HL-60 (cell line): Measurements from ENCODE around the gene HACD4.

Source experiments
- DNase-seq, 2 experiments: peaks; one replicate each; pipeline ENCODE4 v3.0.0-alpha.2; 2010 to 2020; ENCODE audit warnings: low read depth in 1 of 2, low spot score in 1 of 2
- H3K27ac ChIP-seq: fragments of 250-450 bp; sonication (Bioruptor Pico); replicated peaks from 2 replicates; pipeline ENCODE4 v1.5.1; 2020; ENCODE audit warnings: mild to moderate bottlenecking, moderate library complexity
- H3K27me3 ChIP-seq: fragments of 250-450 bp; sonication (Bioruptor Pico); 2 replicates; pipeline ENCODE4 v1.5.1; 2021; ENCODE audit warnings: mild to moderate bottlenecking, moderate library complexity; ENCODE audit not compliant: insufficient read depth, poor library complexity, severe bottlenecking
- H3K4me3 ChIP-seq: replicated peaks from 2 replicates; pipeline ENCODE4 v1.5.1; 2011; ENCODE audit warnings: mild to moderate bottlenecking, control low read depth, low read length; ENCODE audit not compliant: insufficient read depth
- CTCF ChIP-seq: IDR thresholded peaks from one replicate; pipeline ENCODE4 v1.5.1; 2011; ENCODE audit warnings: low read length, control low read depth, inconsistent platforms; ENCODE audit not compliant: insufficient read depth
- GABPA ChIP-seq: IDR thresholded peaks from 2 replicates; pipeline ENCODE4 v1.6.1; 2012; ENCODE audit warnings: low read depth
- POLR2AphosphoS5 ChIP-seq: IDR thresholded peaks from 2 replicates; pipeline ENCODE4 v1.6.1; 2012; ENCODE audit warnings: low read depth
- REST ChIP-seq: IDR thresholded peaks from 2 replicates; pipeline ENCODE4 v1.6.1; 2012; ENCODE audit warnings: low read depth; ENCODE audit not compliant: insufficient replicate concordance
- SPI1 ChIP-seq: IDR thresholded peaks from 2 replicates; pipeline ENCODE4 v1.6.1; 2012; ENCODE audit warnings: low read depth, mild to moderate bottlenecking, borderline replicate concordance

The HACD4 gene

GRCh38 chr9:20996809-20997208 lies 34.6 kb downstream of the HACD4 start:
- Histone ChIP-seq H3K27me3 (no peaks in the 10 kb centered on the region), H3K27ac (no peak overlapping the region), H3K4me3 (no peak overlapping the region)
- no peak for DNase-seq
- no peak for TF ChIP-seq SPI1
- TF ChIP-seq CTCF, result no peak

- DNase-seq, result no peak
- H3K27ac ChIP-seq, result no peak overlapping the region
- no peaks in the 10 kb centered on the region for H3K27me3 ChIP-seq
- no peak for TF ChIP-seq POLR2AphosphoS5
- no peak for TF ChIP-seq SPI1
- no peak for TF ChIP-seq REST
- no peak for TF ChIP-seq GABPA
- TF ChIP-seq CTCF, result no peak
- H3K4me3 ChIP-seq, result no peak overlapping the region
Observed at GRCh38 chr9:20995616-20996015, 35.8 kb downstream of the HACD4 start.

- no peak for TF ChIP-seq SPI1
- no peak for TF ChIP-seq REST
- TF ChIP-seq GABPA, result no peak
- no peak for TF ChIP-seq POLR2AphosphoS5
- no peak for TF ChIP-seq CTCF
- no peak overlapping the region for H3K27ac ChIP-seq
Observed at GRCh38 chr9:20994486-20994885, 37.0 kb downstream of the HACD4 start.

DNA sequence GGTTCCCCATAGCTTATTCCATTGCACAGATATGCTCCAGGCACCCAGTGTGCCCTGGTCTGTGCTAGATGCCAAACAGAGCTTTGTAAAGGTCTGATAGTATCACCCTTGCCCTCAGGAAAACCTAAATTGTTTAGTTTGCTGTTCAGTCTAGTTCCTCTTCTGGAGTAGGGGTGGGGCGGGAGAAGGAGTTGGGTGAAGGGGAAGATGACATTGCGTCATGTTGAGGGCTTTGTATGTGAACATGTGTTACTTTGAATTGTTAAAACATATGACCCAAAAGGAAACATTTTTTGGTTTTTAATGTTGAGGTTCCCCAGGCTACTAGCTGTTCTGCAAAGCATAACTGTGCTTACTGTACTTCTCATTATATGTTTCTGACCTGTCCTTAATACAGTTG lies 40.6 kb downstream of the HACD4 start:
- peak overlapping the region; percentile 89 for H3K27ac ChIP-seq
- TF ChIP-seq CTCF, result no peak
- DNase-seq, result peak; percentile 66 to 84
- H3K27me3 ChIP-seq, result no peaks in the 10 kb centered on the region
- no peak overlapping the region for H3K4me3 ChIP-seq

More at GRCh38 chr9:20994486-20994885, 37.0 kb downstream of the HACD4 start:
- no peak overlapping the region for H3K4me3 ChIP-seq
- DNase-seq, result no peak
- H3K27me3 ChIP-seq, result no peaks in the 10 kb centered on the region
